Measurements from ENCODE around the gene PKP1. TPM values are rescaled to one million over a fixed set of nuclear protein-coding genes. Genes with fewer than 3 reads are reported as not detected.
A peak's percentile ranks its signal among the peaks of the same experiment; 100 is the strongest.

PKP1 gene
- polyA plus RNA-seq, 1 donor (not counting 4 experiments of a cell fraction or from before 2014, with no cell fraction given): 169 TPM

DNA sequence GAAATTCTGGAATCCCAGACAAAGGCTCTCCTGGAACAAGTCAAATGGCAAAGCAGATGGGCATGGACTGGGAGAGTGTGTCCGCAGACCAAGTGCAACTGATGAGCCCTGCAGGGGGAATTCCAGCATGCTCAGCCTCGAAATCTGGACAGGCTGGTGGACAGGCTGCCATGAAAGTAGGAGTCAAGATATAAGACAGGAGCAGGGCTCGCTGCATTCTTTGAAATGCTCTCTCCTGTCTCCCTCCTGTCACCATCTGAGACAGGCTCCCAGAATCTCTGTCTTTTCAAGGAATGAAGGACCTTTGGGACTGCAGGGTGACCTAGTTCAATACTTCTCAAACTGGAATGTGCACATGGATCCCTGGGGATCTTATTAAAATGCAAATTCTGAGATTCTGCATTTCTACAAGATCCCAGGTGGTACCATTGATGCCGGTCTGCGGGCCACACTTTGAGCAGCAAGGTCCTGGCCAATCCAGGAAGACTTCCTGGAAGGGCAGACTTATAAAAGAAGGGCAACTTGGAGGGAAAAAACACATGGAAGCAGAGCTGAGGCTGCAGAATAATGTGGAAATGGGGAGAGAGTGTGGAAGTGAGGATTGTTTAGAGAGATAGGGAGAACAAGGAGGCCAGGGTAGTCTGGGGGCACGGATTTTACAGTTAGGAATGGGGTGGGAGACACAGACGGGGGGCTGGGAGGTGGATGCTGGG, 64.3 kb downstream of the PKP1 start:
- Histone ChIP-seq H3K79me2 (ENCODE audit: control insufficient read depth, insufficient read depth, low read length) (no peaks in the 10 kb centered on the region), H3K4me3 (ENCODE audit: control insufficient read depth in 2 of 3, extremely low read depth in 1 of 3, insufficient read depth in 2 of 3, low read depth in 1 of 3, low read length in 3 of 3) (no peak overlapping the region), H3K36me3 (ENCODE audit: control insufficient read depth in 2 of 2, extremely low read depth in 1 of 2, insufficient read depth in 2 of 2, low read length in 2 of 2) (no peaks in the 10 kb centered on the region), H4K20me1 (ENCODE audit: control insufficient read depth, extremely low read depth, insufficient read depth, low read length) (no peaks in the 10 kb centered on the region), H3K27ac (ENCODE audit: control insufficient read depth, insufficient read depth, low read length) (no peak overlapping the region), H3K9me3 (ENCODE audit: control insufficient read depth, low read depth, low read length) (no peaks in the 10 kb centered on the region), H3K9me1 (ENCODE audit: control insufficient read depth, extremely low read depth, insufficient read depth, low read length) (no peaks in the 10 kb centered on the region), H3K27me3 (ENCODE audit: control insufficient read depth, extremely low read depth, insufficient read depth, low read length) (no peaks in the 10 kb centered on the region), H2AFZ (ENCODE audit: control insufficient read depth, low read length) (no peak overlapping the region), H3K4me1 (ENCODE audit: control insufficient read depth, extremely low read depth, insufficient read depth, low read length) (peaks cover 35% of the 10 kb centered on the region), H3K4me2 (ENCODE audit: control insufficient read depth, extremely low read depth, insufficient read depth, low read depth, low read length) (no peak overlapping the region), H3K9ac (ENCODE audit: control insufficient read depth, extremely low read depth, insufficient read depth, low read length) (no peak overlapping the region)
- dilution Hi-C loops (cut with MboI; ENCODE audit: extremely low pct_ligation_motif_present, low sequenced_read_pairs): no loop called here
- TF ChIP-seq, protein P1, sequence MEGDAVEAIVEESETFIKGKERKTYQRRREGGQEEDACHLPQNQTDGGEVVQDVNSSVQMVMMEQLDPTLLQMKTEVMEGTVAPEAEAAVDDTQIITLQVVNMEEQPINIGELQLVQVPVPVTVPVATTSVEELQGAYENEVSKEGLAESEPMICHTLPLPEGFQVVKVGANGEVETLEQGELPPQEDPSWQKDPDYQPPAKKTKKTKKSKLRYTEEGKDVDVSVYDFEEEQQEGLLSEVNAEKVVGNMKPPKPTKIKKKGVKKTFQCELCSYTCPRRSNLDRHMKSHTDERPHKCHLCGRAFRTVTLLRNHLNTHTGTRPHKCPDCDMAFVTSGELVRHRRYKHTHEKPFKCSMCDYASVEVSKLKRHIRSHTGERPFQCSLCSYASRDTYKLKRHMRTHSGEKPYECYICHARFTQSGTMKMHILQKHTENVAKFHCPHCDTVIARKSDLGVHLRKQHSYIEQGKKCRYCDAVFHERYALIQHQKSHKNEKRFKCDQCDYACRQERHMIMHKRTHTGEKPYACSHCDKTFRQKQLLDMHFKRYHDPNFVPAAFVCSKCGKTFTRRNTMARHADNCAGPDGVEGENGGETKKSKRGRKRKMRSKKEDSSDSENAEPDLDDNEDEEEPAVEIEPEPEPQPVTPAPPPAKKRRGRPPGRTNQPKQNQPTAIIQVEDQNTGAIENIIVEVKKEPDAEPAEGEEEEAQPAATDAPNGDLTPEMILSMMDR (optimal IDR thresholded peaks at IDR 0.05 in 1 of 3, IDR thresholded peaks at IDR 0.05 in 1 of 3, conservative IDR thresholded peaks at IDR 0.05 in 1 of 3; ENCODE audit: extremely low read depth in 1 of 3, insufficient read depth in 2 of 3, low read length in 3 of 3): no peak
- no peak for TF ChIP-seq EZH2 (IDR thresholded peaks at IDR 0.05; ENCODE audit: low read length)
- FAIRE-seq (no peak), DNase-seq (ENCODE audit: low read depth, low spot score) (no peak)

DNA sequence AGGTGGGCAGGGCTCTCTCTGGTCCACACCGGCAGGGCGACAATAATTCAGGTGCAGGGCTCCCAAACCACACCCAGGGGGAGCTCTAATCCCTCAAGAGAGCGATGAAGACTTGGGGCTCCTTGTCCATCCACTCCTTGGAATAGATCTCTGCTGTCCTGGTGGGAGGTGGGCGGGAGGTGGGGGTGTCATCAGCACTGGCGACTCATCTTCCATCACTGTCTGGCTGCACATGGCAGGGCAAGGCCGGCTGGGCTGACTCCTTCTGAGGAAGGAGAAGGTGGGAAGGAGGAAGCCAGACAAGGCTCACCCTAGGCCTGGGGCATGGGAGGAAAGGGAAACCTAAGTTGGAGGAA, 64.9 kb downstream of the PKP1 start:
- no peaks in the 10 kb centered on the region for H3K36me3 ChIP-seq (ENCODE audit: control insufficient read depth in 2 of 2, extremely low read depth in 1 of 2, insufficient read depth in 2 of 2, low read length in 2 of 2)
- no peak for DNase-seq (ENCODE audit: low read depth, low spot score)
- H3K27me3 ChIP-seq (ENCODE audit: control insufficient read depth, extremely low read depth, insufficient read depth, low read length): no peaks in the 10 kb centered on the region
- H3K9me3 ChIP-seq (ENCODE audit: control insufficient read depth, low read depth, low read length): no peaks in the 10 kb centered on the region
- TF ChIP-seq, protein P1 (optimal IDR thresholded peaks at IDR 0.05 in 1 of 3, IDR thresholded peaks at IDR 0.05 in 1 of 3, conservative IDR thresholded peaks at IDR 0.05 in 1 of 3; ENCODE audit: extremely low read depth in 1 of 3, insufficient read depth in 2 of 3, low read length in 3 of 3): peak; percentile 85 to 90 (median 87)
- no peak for TF ChIP-seq EZH2 (IDR thresholded peaks at IDR 0.05; ENCODE audit: low read length)
- dilution Hi-C loops (cut with MboI; ENCODE audit: extremely low pct_ligation_motif_present, low sequenced_read_pairs): no loop called here
- no peak overlapping the region for H3K9ac ChIP-seq (ENCODE audit: control insufficient read depth, extremely low read depth, insufficient read depth, low read length)
- no peaks in the 10 kb centered on the region for H3K79me2 ChIP-seq (ENCODE audit: control insufficient read depth, insufficient read depth, low read length)
- no peaks in the 10 kb centered on the region for H4K20me1 ChIP-seq (ENCODE audit: control insufficient read depth, extremely low read depth, insufficient read depth, low read length)
- no peak overlapping the region for H3K4me3 ChIP-seq (ENCODE audit: control insufficient read depth in 2 of 3, extremely low read depth in 1 of 3, insufficient read depth in 2 of 3, low read depth in 1 of 3, low read length in 3 of 3)
- no peaks in the 10 kb centered on the region for H3K9me1 ChIP-seq (ENCODE audit: control insufficient read depth, extremely low read depth, insufficient read depth, low read length)
- no peak overlapping the region for H3K4me2 ChIP-seq (ENCODE audit: control insufficient read depth, extremely low read depth, insufficient read depth, low read depth, low read length)
- H3K4me1 ChIP-seq (ENCODE audit: control insufficient read depth, extremely low read depth, insufficient read depth, low read length): peaks cover 40% of the 10 kb centered on the region
- FAIRE-seq: peak; percentile 57
- no peak overlapping the region for H2AFZ ChIP-seq (ENCODE audit: control insufficient read depth, low read length)
- H3K27ac ChIP-seq (ENCODE audit: control insufficient read depth, insufficient read depth, low read length): no peak overlapping the region
